DND-41 (cell line): ENCODE data around the gene MRAS.

Experiments
- EZH2 ChIP-seq: IDR thresholded peaks from 3 replicates; pipeline ENCODE4 v1.6.1; 2012; ENCODE audit warnings: borderline replicate concordance, low read depth, mild to moderate bottlenecking, moderate library complexity, low read length, inconsistent platforms; ENCODE audit not compliant: severe bottlenecking
- TF ChIP-seq, protein P1 (sequence below): IDR thresholded peaks from 2 replicates; pipeline ENCODE4 v1.5.1; 2012; ENCODE audit warnings: borderline replicate concordance, low read length, moderate library complexity, mild to moderate bottlenecking; ENCODE audit not compliant: poor library complexity, severe bottlenecking; ENCODE audit errors: extremely low read depth

DNA sequence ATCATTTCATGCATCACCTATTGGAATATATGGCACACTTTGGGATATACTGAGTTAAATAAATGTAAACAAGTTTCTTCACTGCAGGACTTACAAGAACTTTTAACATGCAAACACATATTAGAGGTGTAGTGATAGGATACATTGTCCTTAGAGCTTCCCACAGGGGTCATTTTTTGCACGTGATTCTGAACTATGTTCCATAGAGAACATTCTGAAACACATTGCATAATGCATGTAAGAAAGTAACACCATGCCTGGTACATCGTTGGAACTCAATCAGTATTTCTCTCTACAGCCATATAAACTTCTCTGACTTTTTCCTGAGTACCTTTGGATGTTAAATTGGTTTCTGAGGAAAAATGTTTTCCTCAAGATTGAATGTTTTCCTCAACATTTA, 28.3 kb downstream of the MRAS start:
- TF ChIP-seq, protein P1, sequence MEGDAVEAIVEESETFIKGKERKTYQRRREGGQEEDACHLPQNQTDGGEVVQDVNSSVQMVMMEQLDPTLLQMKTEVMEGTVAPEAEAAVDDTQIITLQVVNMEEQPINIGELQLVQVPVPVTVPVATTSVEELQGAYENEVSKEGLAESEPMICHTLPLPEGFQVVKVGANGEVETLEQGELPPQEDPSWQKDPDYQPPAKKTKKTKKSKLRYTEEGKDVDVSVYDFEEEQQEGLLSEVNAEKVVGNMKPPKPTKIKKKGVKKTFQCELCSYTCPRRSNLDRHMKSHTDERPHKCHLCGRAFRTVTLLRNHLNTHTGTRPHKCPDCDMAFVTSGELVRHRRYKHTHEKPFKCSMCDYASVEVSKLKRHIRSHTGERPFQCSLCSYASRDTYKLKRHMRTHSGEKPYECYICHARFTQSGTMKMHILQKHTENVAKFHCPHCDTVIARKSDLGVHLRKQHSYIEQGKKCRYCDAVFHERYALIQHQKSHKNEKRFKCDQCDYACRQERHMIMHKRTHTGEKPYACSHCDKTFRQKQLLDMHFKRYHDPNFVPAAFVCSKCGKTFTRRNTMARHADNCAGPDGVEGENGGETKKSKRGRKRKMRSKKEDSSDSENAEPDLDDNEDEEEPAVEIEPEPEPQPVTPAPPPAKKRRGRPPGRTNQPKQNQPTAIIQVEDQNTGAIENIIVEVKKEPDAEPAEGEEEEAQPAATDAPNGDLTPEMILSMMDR: no peak
- no peak for TF ChIP-seq EZH2
